Activated effector memory CD4-positive, alpha-beta T cell treated with Interleukin-2 at 50 U/mL for 16 hours (primary cell): ENCODE measurements around the gene TDRD7.

Source experiments
- DNase-seq: peaks from one replicate; pipeline ENCODE4 v3.0.0-alpha.2; 2020

TDRD7 gene

DNA sequence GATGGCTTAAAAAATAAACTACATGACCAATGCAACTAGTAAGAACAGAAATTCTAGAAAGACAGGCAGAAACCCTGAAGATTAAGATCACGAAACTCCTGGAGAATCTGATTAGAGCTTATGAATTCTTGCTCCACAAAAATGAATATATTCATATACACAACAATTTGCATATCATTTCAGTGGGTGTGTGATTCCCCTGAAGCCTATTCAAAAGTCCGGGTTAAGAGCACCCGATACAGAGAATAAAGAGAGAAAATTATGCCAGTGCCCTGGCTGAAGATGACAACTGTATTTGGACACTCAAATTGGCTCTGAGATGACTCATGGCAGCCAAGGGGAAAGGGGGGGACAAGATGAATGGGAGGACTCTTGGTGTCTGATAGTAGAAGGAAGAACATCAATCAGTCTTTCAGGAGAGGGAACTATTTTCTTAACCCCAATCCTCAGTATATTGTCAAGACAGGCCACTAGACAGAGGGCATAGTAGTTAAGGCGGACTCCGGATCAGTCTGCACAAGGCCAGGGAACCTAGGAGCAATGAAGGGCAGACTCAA is 95.6 kb downstream of the TDRD7 start:
- no peak for DNase-seq

DNA sequence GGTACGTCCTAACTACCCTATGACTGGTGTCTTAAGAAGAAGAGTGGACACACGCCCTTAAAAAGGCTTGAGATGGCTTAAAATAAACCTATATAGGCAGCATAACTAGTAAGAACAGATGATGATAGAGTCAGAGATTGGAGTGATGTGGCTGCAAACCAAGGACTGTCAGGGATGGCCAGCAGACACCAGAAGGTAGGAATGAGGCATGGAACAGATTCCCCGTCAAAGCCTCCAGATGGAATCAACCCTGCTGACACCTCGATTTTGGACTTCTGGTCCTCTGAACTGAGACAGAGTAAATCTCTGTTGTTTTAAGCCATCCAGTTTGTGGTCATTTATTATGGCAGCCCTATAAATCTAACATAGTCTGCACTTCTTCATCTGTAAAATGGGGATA is 97.0 kb downstream of the TDRD7 start:
- DNase-seq: no peak

DNA sequence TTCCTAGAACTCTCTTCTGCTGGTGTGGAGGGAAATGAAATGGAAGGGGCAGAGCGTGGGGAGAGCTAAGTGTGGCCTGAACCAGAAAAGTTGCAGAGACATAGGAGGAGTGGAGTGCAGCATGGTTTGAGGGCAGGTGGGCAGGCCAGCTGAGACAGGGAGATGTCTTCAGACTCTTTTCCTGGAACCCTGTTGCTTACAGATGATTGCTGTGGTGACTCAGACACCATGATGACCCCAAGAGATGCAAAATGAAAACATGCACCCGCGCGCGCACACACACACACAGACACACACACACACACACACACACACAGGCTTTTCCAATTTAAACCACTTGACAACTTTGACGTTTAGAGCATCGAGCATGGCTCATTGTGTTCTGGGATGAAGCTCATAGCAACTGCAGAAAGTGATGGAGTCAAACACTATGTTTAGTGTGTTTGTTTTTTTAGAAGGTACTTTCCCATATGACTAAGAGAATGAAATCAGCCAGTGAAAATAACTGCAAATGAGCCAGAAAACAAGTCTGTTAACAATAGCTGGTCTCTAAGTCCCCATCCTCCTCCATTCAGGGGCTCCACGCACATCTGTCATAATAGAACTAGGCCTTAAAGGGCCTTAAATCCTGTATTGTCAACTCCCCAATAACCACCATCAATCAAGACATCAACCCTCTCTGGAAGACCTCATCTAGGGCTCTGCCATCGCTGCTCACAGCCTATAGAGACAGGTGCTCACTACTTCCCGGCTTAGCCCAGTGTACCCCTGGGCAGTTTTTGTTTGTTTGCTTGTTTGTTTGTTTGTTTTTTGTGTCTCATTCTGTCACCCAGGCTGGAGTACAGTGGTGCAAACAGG is 99.1 kb downstream of the TDRD7 start:
- no peak for DNase-seq

DNA sequence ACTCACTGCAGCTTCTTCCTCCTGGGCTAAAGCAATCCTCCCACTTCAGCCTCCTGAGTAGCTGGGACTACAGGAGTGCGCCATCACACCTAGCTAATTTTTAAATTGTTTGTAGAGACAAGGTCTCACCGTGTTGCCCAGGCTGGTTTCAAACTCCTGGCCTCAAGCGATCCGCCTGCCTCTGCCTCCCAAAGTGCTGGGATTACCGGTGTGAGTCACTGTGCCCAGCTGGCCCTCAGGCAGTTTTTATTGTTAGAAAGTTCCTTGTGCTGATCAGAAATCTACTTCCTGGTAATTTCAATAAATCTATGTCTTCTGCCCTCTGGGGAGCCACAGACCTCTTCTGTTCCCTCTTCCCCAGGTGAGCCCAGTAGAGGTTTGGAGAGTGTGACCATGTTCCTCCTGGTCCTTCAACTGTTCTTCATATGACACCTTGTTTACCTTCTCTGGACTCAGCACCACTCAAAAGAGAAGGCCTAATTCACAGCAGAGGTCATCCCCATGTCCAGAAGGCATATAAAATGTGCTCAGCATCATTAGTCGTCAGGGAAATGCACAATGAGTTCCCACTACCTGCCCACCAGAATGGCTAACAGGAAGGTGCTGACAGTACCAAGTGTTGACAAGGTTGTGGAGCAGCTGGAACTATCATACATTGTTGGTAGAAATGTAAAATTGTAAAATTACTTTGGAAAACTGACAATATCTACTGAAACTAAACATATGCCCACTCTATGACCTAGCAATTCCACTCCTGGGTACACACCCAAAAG is 99.9 kb downstream of the TDRD7 start:
- no peak for DNase-seq

DNA sequence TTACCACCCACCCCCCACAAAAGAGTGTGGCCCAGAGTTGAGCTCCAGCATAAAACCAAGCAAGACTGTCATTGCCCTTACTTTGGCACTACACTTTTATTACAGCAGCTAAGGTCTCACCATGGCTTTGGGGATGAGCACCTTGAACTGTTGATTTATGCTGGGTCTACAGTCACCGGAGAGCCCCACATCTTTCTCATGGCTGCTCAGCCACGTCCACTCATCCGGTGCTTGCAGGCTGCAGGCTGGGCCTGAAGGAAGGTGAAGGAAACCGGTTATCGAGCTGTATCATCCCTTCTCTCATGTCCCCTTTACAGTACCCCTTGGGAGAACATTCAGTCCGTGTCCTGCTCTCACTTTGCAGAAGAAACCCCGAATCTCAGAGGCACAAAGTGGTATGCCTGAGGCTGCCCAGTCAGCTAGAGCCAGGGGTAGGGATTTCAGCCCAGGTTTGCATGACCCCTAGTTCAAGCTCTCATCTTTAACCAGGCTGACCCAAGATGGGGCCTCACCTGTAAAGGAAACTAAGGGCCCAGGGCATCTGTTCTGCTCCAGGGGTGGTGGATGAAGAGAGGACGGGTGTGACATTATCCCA is 101.2 kb downstream of the TDRD7 start:
- DNase-seq: no peak

DNA sequence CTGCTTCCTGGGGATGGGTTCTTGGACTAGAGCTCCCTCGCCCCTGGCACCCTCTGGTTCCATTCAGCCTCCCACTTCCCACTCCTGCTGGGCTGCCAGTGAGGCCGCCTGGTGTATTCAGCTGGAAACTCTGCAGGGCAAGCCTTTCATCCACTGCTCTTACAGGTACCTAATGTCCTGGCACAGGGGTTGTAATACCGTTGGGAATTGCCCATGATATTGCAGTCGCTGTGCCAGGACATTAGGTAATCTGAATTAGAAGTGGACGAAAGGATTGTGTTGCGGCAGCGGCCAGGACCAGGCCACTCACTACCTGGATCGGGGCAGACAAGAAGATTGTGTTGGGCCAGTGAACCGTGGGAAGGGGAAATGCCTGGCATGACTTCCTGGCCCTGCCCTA is 102.6 kb downstream of the TDRD7 start:
- DNase-seq: no peak

DNA sequence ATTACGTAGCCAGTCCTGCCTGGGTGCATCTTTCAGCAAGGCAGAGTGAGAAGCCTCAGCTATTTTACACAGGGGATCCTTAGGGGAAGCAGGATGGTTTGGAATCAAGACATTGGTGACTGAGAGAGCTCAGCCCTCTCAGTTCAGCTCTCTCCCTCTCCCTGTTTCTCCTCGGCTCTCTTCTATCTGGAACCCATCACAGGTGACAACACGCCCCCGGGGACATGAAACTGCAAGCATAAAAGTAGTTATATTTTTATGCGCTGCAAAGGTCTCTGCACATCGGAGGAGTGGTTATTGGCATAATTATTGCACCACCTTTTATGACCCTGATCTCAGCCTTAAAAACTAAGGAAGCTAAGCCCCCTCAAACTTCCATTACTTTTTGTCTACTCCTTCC is 103.8 kb downstream of the TDRD7 start:
- no peak for DNase-seq

DNA sequence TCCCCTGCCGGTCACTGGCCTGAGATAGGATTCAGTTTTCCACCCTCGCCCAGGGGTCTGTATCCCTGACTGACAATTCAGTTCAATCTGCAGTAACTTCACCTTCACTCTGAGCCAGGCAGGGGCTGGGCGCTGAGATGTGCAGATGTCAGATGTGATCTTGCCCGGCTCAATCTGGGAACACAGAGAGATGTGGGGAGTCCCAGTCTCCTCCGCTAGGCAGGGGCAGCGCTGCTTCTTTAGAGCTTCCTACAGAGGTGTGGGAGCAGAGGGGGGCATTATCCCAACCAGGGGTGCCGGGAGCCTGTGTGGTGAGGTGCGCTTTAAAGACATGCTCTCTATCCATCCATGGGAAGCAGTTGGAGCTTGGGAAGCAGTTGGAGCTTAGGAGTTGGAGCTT is 104.2 kb downstream of the TDRD7 start:
- no peak for DNase-seq

DNA sequence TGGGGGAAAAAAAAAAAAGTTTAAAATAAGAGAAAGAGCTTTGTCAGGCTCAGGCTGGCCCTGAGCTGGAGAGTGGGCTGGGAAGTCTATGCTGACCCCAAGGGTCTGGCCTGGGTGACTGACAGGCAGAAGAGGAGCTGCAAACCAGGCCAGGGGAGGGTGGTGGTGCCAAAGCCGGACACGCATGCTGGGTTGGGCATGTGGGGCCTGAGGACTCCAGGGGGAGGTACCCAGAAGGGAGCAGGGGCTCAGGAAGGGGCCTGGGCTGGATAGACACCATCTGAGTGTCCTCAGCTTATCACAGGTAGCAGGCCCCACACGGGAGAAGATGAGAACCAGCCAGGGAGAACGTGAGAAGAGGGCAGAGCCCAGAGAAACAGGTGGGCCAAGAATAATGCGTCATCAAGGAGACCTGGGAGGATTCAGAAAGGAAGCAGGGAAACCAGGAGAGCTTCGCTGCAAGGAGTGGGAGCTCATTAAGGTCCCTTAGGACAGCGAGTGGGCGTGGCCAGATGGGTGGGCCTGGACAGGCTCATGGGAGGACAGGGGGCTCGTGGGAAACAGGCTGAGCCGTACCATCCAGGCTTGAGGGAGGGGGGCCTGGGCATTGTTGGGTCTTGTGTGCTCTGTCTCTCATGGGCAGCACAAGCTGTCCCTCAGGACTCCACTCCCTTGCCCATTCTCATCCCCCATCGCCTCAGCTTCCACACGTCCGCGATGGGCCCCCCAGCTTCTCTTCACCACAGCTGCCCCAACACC is 105.6 kb downstream of the TDRD7 start:
- no peak for DNase-seq

DNA sequence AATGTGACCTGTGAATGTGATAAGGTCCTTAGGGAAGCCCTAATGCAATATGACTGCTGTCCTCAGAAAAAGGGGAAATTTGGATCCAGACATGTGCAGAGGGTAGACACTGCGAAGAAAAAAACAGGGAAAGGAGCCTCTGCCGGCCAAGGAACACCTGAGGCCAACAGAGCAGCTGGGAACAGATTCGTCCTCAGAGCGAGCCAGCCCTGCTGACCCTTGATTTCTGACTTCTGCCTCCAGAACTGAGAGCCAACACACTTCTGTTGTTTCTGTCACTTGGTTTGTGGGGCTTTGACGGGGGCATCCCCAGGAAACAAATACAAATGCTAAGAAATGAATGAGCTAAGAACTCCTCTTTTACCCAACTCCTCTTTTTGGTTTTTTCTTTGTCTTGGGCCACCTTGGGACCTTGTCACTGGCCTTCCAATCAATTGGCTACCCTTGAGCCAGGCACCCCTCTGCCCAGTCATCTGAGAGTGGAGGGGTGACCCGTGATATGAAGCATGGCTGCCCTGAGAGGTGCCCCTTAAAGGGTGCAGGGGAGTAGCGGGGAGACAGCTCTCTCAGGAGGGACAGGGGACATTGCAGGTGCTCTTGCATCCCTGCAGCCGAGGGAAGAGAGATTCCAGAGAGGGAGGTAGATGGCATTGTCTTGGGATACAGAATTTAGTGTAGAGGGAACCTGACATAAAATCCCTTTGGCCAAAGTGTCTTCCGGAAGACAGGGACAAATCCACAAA is 106.4 kb downstream of the TDRD7 start:
- DNase-seq: no peak

DNA sequence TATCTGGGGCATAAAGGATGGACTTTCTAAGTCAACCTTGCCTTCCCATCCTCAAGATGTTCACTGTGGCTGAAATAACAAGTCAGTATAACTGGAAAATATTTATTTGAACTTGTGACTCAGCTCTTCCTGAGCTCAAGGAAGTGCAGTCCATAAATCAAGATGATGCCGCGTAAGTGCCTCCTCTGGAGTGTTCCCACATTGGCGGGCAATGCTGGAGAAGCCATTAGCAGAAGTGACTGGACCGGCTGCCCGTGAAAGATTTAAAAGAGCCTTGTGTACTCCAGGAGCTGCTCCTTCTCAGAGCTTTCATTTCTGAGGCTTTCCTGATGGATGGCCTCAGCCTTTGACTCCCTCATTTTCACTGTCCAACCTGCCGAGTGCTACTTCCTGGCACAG is 107.0 kb downstream of the TDRD7 start:
- DNase-seq: no peak

DNA sequence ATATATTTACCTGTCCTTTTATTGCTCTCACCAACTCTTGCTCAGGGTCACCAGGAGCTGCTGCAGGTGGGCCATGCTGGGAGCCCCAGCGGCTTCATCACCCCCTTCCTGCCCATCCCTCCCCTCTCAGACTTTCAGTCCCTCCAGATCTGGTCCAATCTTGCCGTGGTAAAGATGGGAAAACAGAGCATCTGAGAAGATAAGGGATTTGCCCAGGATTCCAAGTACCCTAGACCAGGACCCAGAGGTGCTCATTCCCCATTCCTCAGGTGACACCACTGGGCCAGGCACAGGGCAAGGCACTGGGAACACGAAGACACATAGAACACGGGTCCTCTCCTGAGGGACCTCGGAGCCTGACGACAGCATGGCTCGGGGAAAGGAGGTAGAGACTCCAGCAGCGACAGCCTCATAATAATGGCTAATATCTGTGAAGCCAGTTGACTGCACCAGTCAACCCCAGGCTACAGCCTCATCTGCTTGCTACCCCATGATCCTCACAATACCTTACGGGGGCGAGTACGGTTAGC is 107.6 kb downstream of the TDRD7 start:
- DNase-seq: no peak

DNA sequence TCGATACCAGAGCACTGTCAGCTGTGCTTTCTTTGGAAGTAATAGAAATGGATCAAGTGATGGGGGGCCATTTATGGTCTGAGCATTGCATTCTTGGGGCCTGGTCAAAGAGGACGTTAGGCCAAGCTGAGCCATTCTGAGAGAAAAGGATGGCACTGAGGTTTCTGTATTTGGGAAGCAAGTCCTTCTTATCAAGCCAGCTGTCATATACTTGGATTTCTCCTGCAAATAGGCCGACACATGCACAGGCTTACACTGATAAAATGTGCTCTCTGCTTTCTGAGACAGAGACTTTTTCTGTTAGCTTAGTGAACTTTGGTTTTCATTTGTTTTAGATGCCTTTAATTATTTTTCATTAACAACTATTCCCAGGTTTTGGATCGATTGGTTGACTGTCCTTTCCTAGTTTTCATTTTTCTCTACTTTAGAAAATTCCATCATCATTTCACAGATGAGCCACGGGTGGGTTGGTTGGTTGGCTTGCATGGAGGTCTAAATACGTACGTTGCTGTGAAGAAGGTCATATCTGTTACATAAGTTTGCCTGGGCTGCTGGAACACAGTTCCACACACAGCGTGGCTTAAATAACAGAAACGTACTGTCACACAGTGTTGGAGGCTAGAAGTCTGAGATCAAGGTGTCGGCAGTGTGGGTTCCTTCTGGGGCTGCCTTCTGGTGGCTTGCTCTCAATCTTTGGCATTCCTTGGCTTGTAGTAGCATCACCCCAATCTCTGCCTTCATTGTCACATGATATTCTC is 109.9 kb downstream of the TDRD7 start:
- no peak for DNase-seq

DNA sequence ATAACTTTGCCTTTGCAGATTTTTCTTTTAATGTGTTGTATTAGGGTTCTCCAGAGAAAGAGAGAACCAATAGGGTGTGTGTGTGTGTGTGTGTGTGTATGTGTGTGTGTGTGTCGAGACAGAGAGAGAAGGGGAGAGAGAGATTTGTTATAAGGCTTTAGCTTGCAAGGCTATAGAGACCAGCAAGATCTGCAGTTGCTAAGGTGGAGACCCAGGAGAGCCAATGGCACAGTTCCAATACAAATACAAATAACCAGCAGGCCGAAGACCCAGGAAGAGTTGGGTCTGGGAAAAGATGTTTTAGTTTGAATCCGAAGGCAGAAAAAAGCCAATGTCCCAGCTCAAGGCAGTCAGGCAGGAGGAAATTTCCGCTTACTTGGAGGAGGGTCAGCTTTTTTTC is 112.5 kb downstream of the TDRD7 start:
- DNase-seq: no peak

DNA sequence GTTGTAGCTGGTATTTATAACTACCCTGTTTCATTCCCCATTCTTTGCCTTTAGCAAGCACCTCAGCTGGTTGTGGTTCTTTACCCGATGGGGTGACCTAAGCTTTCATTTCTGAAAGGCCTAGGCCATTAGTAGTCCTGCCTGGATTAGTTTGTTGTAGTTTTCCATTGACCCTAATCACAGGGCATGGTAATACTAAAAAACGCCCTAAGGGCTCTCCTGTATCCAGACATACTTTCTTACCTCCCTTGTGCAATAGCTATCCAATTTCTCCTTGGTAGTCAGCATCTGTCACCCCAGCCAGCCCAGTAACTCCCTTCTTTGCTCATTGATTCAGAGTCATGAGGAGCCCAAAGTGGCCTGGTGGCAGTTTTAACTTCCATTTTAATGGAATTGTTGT is 113.6 kb downstream of the TDRD7 start:
- no peak for DNase-seq

DNA sequence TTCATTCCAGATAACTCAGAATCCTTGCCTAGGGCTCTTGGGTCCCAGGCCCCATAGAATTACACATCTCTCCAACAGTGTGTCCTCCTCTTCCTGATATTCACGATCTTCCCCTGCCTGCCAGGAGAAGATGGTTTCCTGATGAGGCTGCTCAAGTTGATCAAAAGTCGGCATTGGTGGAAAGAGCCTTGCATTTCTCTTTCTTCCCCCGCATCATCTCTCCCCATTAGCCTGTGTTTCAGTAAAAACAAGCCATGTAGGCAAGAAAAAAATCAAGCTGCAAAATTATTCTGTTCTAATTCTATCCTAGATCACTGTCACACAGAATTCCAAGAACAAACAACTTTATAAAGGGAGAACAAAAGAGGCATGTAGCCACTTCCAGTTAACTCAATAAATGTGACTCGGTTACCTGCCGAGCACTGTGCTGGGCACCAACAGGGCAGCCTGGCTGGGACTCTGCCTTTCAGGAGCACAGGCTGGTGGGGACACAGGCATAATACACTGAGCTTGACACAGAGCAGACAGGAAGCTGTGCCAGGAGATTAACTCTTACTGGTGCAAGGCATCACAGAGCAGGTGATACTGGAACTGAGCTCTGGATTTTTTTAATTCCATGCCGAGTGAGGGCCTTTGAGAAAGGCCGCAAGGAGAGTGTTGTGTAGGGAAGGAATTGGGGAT is 115.1 kb downstream of the TDRD7 start:
- no peak for DNase-seq

DNA sequence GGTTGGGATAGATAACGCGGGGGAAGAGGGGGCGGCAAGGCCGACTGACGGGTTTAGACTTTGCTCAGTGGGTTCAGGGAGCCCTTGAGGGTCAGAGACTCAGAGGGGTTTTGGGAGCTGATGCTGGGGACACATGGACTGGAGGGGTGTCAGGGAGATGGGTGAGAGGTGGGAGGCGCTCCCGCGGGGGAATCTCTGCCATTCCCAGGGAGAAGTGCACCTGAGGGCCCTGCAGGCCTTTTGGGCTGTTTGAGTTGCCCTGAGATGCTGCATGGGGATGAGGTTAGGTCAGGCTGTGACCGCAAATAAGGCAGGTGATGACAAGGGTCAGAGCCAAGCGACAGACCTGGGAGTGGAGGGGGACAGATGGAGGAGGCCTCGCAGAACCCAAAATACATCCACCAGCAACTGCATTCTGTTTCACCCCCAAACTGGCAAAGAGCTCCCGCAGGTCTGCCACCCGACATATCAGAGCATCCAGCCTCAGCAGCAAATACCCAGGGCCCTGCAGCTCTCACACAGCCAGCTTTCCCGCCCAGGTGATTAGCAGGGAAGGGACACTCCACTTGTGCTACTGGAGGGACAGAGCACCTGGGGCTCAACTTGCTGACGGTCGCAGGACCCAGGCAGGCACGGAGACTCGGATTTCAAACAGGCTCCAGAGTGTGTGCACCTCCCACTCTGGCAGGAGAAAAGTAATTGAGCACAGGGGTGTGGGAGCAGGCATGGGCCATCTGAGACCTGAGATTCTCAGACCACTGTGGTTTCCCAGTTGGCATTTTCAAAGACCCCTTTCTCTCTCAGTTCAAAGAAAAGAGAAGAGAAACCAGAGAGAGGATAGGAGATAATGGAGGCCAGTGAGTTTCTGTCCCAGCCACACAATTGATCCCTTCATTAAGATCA is 116.0 kb downstream of the TDRD7 start:
- DNase-seq: no peak

DNA sequence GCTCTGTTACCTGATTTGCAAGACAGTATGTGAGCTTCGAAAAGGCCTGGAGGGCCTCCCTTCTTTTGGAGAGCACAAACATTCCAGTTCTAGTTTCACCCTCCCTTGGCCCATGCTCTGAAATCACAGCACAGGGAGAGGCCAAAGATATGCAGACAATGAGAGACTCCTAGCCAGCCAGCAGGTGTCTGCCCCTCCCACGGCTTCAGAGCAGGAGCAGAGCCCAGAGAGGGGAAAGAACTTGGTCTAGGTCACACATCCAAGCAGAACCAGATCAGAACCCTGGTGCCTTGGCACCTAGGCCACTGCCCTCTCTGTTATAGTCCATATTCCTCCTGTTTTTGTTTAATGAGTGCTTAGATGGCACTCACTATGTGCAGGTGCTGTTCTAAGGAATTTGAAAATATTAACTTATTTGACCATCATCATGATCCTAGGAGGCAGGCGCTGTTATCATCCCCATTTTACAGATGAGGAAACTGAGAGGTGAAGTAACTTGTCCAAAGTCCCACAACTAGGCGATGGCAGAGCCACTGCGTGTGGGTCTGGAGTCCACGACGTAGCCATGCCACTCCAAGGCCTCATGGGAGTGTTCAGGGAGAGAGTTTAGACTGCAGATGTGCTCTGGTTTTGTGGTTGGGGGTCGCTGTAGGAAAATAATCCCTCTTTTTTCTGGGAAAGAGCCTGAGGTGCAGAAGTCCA is 116.8 kb downstream of the TDRD7 start:
- DNase-seq: no peak
